Neutrophil (primary cell): ENCODE results near the gene XIRP1.

ENCODE experiments used
- H3K27ac ChIP-seq: fragments of 200-600 bp; sonication (generic); 2 replicates; pipeline ENCODE4 v1.5.1; 2016; ENCODE audit warnings: mild to moderate bottlenecking, moderate library complexity
- H3K27me3 ChIP-seq: fragments of 200-600 bp; sonication (generic); 2 replicates; pipeline ENCODE4 v1.6.0; 2016; ENCODE audit warnings: mild to moderate bottlenecking
- H3K36me3 ChIP-seq: fragments of 200-600 bp; sonication (generic); 2 replicates; pipeline ENCODE4 v1.5.1; 2017
- H3K4me1 ChIP-seq, 2 experiments: fragments of 200-600 bp in 1 of 2; sonication (generic) in 1 of 2; 1 replicate in 1 of 2; 2 replicates in 1 of 2; pipeline versions ENCODE4 v1.5.1 to v1.6.1; 2013 to 2016; ENCODE audit warnings: low read depth in 1 of 2, low read length in 1 of 2, mild to moderate bottlenecking in 1 of 2, moderate library complexity in 1 of 2; ENCODE audit not compliant: control insufficient read depth in 1 of 2, insufficient read depth in 1 of 2
- H3K4me3 ChIP-seq, 2 experiments: fragments of 200-600 bp in 1 of 2; sonication (generic) in 1 of 2; 1 replicate in 1 of 2; 2 replicates in 1 of 2; pipeline ENCODE4 v1.5.1; 2013 to 2016; ENCODE audit warnings: low read depth in 1 of 2, low read length in 1 of 2, mild to moderate bottlenecking in 1 of 2, moderate library complexity in 1 of 2
- H3K9me3 ChIP-seq: fragments of 200-600 bp; sonication (generic); 2 replicates; pipeline ENCODE4 v1.5.1; 2016
- TF ChIP-seq, protein P1 (sequence below): fragments of 200-600 bp; sonication (generic); IDR thresholded peaks from 2 replicates; pipeline ENCODE4 v1.5.1; 2016; ENCODE audit warnings: antibody characterized with exemption

Gene XIRP1

DNA sequence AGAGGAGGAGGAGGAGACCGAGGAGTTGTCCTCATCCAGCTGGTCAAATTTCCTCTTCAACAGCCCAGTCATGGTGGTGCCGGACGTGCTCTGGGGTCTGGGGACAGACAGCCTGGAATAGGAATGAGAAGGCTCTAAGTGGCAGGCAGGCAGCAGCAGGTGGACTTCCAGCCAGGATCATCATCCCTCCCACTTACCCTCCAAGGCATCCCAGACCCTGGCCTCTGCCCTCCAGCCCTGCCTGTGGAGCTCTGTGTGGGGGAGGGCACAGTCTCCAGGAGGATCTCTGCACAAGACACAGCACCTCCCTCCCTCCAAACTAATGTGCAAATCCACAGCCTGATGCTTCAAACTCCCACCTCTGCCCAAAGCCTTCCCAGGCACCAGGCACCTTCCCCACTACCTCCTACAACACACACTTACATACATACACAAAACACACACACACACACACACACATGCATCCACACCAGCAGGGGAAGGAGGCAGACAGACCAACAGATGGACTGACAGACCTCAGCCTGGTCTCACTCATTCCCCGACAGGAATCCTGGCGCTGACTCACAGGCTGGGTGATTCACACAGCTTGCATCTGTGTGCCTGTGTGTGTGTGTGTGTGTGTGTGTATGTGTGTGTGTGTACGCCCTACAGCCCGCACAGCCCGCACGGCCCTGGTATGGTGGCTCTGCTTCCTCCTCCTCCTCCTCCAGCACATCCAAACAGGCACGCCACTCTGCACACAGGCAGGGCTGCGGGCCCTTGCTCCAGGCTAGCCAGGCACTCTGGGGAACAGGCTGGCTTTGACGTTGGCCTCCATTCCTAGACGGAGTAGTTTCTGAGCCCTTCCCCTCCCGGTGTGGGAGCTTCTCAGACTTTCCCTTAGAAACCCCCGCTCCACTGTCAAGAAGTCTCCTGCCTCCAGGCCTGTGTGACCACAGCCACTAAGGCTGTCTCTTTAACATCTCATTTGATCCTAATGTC is 45.5 kb downstream of the XIRP1 start:
- TF ChIP-seq, protein P1, sequence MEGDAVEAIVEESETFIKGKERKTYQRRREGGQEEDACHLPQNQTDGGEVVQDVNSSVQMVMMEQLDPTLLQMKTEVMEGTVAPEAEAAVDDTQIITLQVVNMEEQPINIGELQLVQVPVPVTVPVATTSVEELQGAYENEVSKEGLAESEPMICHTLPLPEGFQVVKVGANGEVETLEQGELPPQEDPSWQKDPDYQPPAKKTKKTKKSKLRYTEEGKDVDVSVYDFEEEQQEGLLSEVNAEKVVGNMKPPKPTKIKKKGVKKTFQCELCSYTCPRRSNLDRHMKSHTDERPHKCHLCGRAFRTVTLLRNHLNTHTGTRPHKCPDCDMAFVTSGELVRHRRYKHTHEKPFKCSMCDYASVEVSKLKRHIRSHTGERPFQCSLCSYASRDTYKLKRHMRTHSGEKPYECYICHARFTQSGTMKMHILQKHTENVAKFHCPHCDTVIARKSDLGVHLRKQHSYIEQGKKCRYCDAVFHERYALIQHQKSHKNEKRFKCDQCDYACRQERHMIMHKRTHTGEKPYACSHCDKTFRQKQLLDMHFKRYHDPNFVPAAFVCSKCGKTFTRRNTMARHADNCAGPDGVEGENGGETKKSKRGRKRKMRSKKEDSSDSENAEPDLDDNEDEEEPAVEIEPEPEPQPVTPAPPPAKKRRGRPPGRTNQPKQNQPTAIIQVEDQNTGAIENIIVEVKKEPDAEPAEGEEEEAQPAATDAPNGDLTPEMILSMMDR: no peak
- H3K4me3 ChIP-seq: peak overlapping the region; percentile 51 to 58

DNA sequence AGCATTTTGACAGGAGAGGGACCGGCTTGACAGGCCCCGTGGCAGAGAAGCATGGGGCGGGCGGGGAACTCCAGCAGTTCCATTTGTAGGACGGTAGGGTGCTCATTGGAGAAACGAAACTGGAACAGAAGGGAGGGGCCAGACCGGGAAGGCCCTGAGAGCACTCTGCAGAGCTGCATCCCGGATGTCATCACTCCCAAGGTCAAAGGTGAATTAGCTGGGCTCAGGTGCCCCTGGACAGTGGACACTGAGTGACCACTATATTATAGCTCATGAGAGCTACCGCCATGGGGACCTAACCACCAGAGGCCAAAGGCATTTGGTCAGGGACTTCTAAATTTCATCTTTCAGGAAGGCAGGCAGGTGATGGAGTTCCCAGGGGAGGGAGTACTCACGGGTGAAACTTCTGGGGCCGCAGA is 46.3 kb downstream of the XIRP1 start:
- no peak overlapping the region for H3K4me3 ChIP-seq
- peaks cover 64% of the 10 kb centered on the region for H3K36me3 ChIP-seq
- TF ChIP-seq, protein P1: no peak
- peaks cover 63 to 65% of the 10 kb centered on the region in 2 experiments for H3K4me1 ChIP-seq
- peaks cover 6% of the 10 kb centered on the region for H3K9me3 ChIP-seq
- no peaks in the 10 kb centered on the region for H3K27me3 ChIP-seq
- H3K27ac ChIP-seq: peak overlapping the region; percentile 98

More for the DNA sequence above, 45.5 kb downstream of the XIRP1 start:
- Histone ChIP-seq H3K27ac (peak overlapping the region; percentile 98), H3K9me3 (peaks cover 6% of the 10 kb centered on the region), H3K27me3 (no peaks in the 10 kb centered on the region), H3K4me1 (peaks cover 63 to 65% of the 10 kb centered on the region in 2 experiments), H3K36me3 (peaks cover 56% of the 10 kb centered on the region)

DNA sequence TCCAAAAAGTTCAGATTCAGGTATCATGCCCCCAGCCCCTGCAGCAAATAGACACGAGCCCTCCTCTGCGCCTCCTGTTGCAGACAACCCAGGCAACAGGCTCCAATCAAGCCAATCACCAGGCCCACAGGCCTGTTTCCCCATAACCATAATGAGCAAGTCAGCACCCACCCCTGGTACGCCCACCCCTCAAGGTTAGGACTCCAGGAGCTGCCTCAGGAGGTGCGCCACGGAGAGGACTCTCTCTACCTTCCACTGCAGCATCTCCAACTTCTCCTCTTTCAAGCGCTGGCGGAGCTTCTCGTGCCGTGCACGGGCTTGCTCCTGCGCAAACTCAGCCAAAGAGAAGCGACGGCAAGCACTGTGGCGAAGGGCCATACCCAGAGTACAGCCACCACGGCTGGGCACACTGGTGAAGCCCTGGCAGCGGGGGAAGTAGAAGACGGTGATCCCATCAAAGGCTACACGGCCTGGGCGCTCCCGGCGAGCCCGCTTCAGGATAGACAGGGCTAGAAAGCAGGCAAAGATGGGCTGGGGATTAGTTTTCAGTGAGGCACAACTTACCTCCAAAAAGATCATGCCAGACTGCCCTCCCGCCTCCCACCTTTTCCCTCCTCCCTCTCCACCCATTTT is 47.5 kb downstream of the XIRP1 start:
- no peaks in the 10 kb centered on the region for H3K27me3 ChIP-seq
- peaks cover 55 to 61% of the 10 kb centered on the region in 2 experiments for H3K4me1 ChIP-seq
- H3K9me3 ChIP-seq: peaks cover 6% of the 10 kb centered on the region
- H3K27ac ChIP-seq: no peak overlapping the region
- H3K4me3 ChIP-seq: no peak overlapping the region
- H3K36me3 ChIP-seq: peaks cover 72% of the 10 kb centered on the region
- TF ChIP-seq, protein P1: no peak

DNA sequence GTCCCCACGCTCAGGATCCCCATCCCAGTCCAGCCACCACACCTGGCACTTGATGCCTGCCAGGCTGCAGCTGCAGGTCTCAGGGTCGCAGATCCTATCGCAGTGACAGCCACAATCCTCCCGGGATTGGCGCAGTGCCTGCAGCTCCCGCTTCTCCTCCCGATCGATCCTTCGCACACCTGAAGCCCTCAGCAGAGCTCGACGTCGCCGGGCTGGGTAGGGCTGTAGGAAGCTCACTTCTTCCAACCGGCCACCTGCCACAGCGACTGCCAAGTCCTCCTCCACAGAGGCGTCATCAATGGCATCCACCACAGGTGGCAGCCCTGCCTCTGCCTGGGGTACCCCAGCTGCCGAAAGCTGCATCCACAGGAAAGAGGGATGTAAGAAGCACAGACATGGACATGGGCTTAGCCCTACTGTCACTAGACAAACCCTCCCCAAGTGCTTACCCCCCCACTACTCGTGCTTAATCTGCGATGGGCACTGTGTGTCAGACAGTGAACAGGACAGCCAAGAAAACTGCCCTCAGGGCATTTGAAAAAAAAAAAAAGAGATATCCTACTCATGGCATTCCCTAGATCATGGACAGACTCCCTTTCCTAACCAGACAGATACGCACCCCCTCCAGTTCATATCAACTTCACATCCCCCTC is 48.2 kb downstream of the XIRP1 start:
- Histone ChIP-seq H3K27me3 (no peaks in the 10 kb centered on the region), H3K9me3 (peaks cover 6% of the 10 kb centered on the region), H3K4me3 (no peak overlapping the region), H3K4me1 (peaks cover 49 to 54% of the 10 kb centered on the region in 2 experiments), H3K27ac (no peak overlapping the region), H3K36me3 (peaks cover 73% of the 10 kb centered on the region)
- TF ChIP-seq, protein P1: no peak

DNA sequence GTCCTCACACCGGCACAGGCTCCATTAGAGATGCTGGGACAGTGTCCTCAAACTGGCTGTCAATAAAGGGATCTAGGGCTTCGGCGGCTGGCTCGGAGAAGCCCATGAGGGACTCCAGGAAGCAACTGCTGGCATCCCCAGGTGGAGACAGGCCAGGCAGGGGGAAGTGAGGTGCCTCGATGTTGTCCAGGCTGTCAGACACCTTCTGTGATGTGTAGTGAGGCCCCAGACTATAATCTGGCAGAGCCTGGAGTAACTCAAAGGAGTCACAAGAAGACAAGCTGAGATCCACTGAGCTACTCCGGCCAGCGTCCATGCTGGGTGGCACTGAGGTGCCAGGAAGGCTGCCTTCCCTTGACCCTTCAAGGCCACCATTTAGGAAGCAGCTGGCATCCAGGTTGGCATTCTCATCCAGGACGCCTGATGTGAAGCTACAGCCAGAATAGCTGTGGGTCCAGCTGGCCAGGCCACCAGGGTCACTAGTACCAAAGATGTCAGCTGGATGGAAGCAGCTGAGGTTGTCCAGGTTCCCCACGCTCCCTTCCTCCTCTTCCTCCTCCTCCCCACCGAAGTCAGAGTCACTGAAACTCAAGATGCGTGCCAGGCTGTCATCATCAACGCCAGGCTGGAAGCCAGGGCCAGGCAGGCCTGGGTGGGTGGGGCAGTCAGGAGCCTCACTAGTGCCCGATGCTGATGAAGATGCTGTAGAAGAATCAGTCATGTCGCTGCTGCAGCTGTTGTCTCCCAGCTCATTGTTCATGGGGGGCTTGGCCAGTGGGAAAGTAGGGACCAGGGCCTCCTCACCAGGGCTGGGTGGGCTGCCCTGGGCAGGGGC is 49.1 kb downstream of the XIRP1 start:
- Histone ChIP-seq H3K36me3 (peaks cover 73% of the 10 kb centered on the region), H3K4me3 (no peak overlapping the region), H3K9me3 (peaks cover 6% of the 10 kb centered on the region), H3K27ac (no peak overlapping the region), H3K27me3 (no peaks in the 10 kb centered on the region), H3K4me1 (peaks cover 40 to 45% of the 10 kb centered on the region in 2 experiments)
- TF ChIP-seq, protein P1: no peak
